ENCODE data around the gene FILIP1L.

DNA sequence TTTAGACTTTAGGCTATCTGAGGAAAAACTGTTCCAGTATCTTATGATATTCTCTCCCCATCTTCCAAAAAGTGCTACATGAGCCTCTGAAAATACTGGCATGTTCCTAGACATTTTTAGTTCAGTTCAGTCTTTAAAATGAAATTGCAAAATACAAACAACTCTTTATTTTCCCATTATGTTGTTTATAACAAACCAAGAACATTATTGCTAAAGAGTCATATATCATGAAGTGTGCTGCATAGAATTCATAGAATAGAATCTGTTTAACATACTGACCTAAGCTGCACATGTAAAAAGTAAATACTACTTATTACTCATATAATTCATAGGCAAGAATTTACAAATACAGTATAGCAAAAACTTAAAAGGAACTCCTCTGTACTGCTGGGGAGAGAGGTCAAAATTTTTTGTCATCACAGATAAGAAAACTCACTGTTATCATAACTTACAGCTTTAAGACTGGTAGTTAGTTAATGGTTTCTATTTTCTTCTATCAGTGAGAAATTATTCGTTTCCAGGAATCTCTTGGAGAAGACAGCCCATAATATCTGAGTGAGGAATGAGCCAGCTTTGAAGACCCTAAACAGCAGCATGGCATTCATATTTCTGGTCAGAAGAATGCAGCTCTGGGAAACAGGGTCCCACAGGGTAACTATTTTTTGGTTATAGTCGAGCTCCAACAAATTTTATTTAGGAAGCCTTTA is 32.2 kb downstream of the FILIP1L start:
- TF ChIP-seq CTCF (IDR thresholded peaks at IDR 0.05) (no peak), EP300 (IDR thresholded peaks at IDR 0.05) (no peak)
